Tibial artery (tissue), 4 donors: ENCODE data around the gene SRSF12.

Experiments used
- DNase-seq, 2 donors: peaks; one replicate each; pipeline ENCODE4 v3.0.0-alpha.2; 2019
- H3K27ac ChIP-seq, 2 donors: fragments of 200-600 bp; sonication (generic) in 1 of 2; 1 replicate in 1 of 2; 2 replicates in 1 of 2; pipeline ENCODE4 v1.5.1; 2018 to 2019; ENCODE audit warnings: mild to moderate bottlenecking in 1 of 2
- H3K27me3 ChIP-seq, 2 donors: fragments of 200-600 bp; sonication (generic) in 1 of 2; one replicate each; pipeline versions ENCODE4 v1.5.1 to v1.6.0; 2016 to 2019
- H3K36me3 ChIP-seq, 3 donors: fragments of 200-600 bp; sonication (generic) in 2 of 3; one replicate each; pipeline ENCODE4 v1.5.1; 2016 to 2019; ENCODE audit warnings: mild to moderate bottlenecking in 2 of 3
- H3K4me1 ChIP-seq, 4 donors: fragments of 200-600 bp; sonication (generic) in 2 of 4; 1 replicate in 3 of 4; 2 replicates in 1 of 4; pipeline ENCODE4 v1.5.1; 2016 to 2019
- H3K4me3 ChIP-seq, 2 donors: fragments of 200-600 bp; sonication (generic) in 1 of 2; 1 replicate in 1 of 2; 2 replicates in 1 of 2; pipeline ENCODE4 v1.5.1; 2018 to 2019; ENCODE audit warnings: mild to moderate bottlenecking in 2 of 2
- H3K9me3 ChIP-seq, 3 donors: fragments of 200-600 bp; sonication (generic) in 1 of 3; one replicate each; pipeline ENCODE4 v1.5.1; 2016 to 2019
- CTCF ChIP-seq, 2 experiments: fragments of 200-600 bp in 1 of 2; fragments of 450-650 bp in 1 of 2; IDR thresholded peaks; one replicate each; pipeline ENCODE4 v1.5.1; 2017 to 2019; ENCODE audit warnings: antibody characterized with exemption in 2 of 2, mild to moderate bottlenecking in 1 of 2, moderate library complexity in 1 of 2
- intact Hi-C: fragments of 100-400 bp; cut with DNase I; formaldehyde crosslinking; loops from one replicate; pipeline ENCODE4 v1.15.0; 2023; ENCODE audit warnings: low total_unique reads

Gene SRSF12

GRCh38 chr6:89059227-89059626, 58.6 kb downstream of the SRSF12 start:
- Histone ChIP-seq H3K27me3 (no peaks in the 10 kb centered on the region), H3K36me3 (no peaks in the 10 kb centered on the region), H3K4me3 (no peak overlapping the region), H3K9me3 (no peaks in the 10 kb centered on the region), H3K4me1 (no peaks in the 10 kb centered on the region), H3K27ac (no peak overlapping the region)
- no peak for DNase-seq
- intact Hi-C loops = no loop called here
- no peak for TF ChIP-seq CTCF (IDR thresholded peaks at IDR 0.05)

GRCh38 chr6:89058627-89059026, 59.2 kb downstream of the SRSF12 start:
- no peak for DNase-seq
- Histone ChIP-seq H3K36me3 (no peaks in the 10 kb centered on the region), H3K27me3 (no peaks in the 10 kb centered on the region), H3K4me1 (no peaks in the 10 kb centered on the region), H3K4me3 (no peak overlapping the region), H3K9me3 (no peaks in the 10 kb centered on the region), H3K27ac (no peak overlapping the region)
- TF ChIP-seq CTCF (IDR thresholded peaks at IDR 0.05) = no peak
- intact Hi-C loops = no loop called here

- no peaks in the 10 kb centered on the region for H3K36me3 ChIP-seq
- intact Hi-C loops = no loop called here
- TF ChIP-seq CTCF (IDR thresholded peaks at IDR 0.05) = no peak
- no peak for DNase-seq
- no peaks in the 10 kb centered on the region for H3K9me3 ChIP-seq
- H3K4me3 ChIP-seq = no peak overlapping the region
- H3K27ac ChIP-seq = no peak overlapping the region
- no peaks in the 10 kb centered on the region for H3K27me3 ChIP-seq
- H3K4me1 ChIP-seq = no peaks in the 10 kb centered on the region
These were observed 60.1 kb downstream of the SRSF12 start for GRCh38 chr6:89057759-89058158.

GRCh38 chr6:89054208-89054607, 63.7 kb downstream of the SRSF12 start:
- no peak for DNase-seq
- TF ChIP-seq CTCF (IDR thresholded peaks at IDR 0.05) = no peak
- H3K4me1 ChIP-seq = peaks cover 0 to 10% (median 6%) of the 10 kb centered on the region in 4 donors
- no peak overlapping the region for H3K4me3 ChIP-seq
- no peak overlapping the region for H3K27ac ChIP-seq
- intact Hi-C loops = no loop called here
- H3K9me3 ChIP-seq = no peaks in the 10 kb centered on the region
- H3K27me3 ChIP-seq = no peaks in the 10 kb centered on the region
- H3K36me3 ChIP-seq = no peaks in the 10 kb centered on the region

GRCh38 chr6:89051676-89052075, 66.2 kb downstream of the SRSF12 start:
- no peak overlapping the region for H3K27ac ChIP-seq
- H3K27me3 ChIP-seq = no peaks in the 10 kb centered on the region
- intact Hi-C loops = no loop called here
- peaks cover 0 to 10% (median 6%) of the 10 kb centered on the region in 4 donors for H3K4me1 ChIP-seq
- no peaks in the 10 kb centered on the region for H3K36me3 ChIP-seq
- H3K4me3 ChIP-seq = no peak overlapping the region
- no peak for DNase-seq
- no peak for TF ChIP-seq CTCF (IDR thresholded peaks at IDR 0.05)
- H3K9me3 ChIP-seq = no peaks in the 10 kb centered on the region

GRCh38 chr6:89050697-89051096, 67.2 kb downstream of the SRSF12 start:
- Histone ChIP-seq H3K4me1 (peaks cover 0 to 10% (median 6%) of the 10 kb centered on the region in 4 donors), H3K9me3 (no peaks in the 10 kb centered on the region), H3K4me3 (no peak overlapping the region), H3K36me3 (no peaks in the 10 kb centered on the region), H3K27me3 (no peaks in the 10 kb centered on the region), H3K27ac (no peak overlapping the region)
- TF ChIP-seq CTCF (IDR thresholded peaks at IDR 0.05) = no peak
- intact Hi-C loops = no loop called here
- DNase-seq = no peak
